Heart left ventricle (tissue), 13 donors: Measurements from ENCODE around the gene ATP6V1B1.

ENCODE experiments used
- POLR2A ChIP-seq, 2 donors: fragments of 450-650 bp; IDR thresholded peaks; one replicate each; pipeline ENCODE4 v1.6.1; 2017; ENCODE audit warnings: antibody characterized with exemption in 2 of 2, mild to moderate bottlenecking in 2 of 2, moderate library complexity in 2 of 2
- TF ChIP-seq, protein P1 (sequence below), 12 donors: fragments of 200-600 bp; sonication (generic) in 4 of 12; IDR thresholded peaks; one replicate each; pipeline versions ENCODE4 v1.5.0 to v1.8.0; 2018 to 2022; ENCODE audit warnings: antibody characterized with exemption in 12 of 12, mild to moderate bottlenecking in 5 of 12
- donor health status: ischemic (EF 13 %, LVEDD 7.1; RV severe dilation, severe dysfunction).
- donor health status: DM: no; HTN: yes; CAD: no.
- donor health status: DM: no; HTN: no; CAD: no.
- donor health status: ischemic (EF 25% LVEDD 6.9; RV normal size, moderate dysfunction).
- donor health status: ischemic (EF 25% LVEDD 5.7; RV mildly dilated, moderate dysfunction).
- donor health status: ischemic (EF 35%, LVEDD 5.7; RV mildly dilated, moderate dysfunction).
- donor health status: nonischemic (EF 11% LVEDD 7.7; RV severe dilation, severe dysfunction).
- donor health status: DM: yes; HTN: yes; CAD: no.
- donor health status: PGD.
- donor health status: ischemic (EF 29% LVEDD 5.4; RV normal size, mild dysfunction).
- donor health status: nonischemic (EF 23%, LVEDD 6.1; RV moderate dilation, normal function).

DNA sequence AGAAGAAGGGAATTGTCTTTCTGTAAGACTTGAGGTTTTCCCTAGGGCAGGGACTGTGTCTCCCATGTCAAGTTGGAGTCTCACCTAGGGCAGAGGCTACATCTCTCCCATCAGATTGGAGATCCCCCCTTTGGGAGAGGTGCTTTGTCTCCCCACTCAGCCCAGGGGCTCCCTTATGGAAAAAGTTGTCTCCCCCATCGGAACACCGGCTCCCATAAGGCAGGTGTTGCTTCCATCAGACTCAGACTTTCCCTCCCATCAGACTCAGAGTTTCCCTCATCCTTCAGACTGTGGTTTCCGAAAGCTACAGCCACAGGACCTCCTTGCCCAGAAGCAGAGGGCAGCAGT, 48.5 kb downstream of the ATP6V1B1 start:
- TF ChIP-seq, protein P1, sequence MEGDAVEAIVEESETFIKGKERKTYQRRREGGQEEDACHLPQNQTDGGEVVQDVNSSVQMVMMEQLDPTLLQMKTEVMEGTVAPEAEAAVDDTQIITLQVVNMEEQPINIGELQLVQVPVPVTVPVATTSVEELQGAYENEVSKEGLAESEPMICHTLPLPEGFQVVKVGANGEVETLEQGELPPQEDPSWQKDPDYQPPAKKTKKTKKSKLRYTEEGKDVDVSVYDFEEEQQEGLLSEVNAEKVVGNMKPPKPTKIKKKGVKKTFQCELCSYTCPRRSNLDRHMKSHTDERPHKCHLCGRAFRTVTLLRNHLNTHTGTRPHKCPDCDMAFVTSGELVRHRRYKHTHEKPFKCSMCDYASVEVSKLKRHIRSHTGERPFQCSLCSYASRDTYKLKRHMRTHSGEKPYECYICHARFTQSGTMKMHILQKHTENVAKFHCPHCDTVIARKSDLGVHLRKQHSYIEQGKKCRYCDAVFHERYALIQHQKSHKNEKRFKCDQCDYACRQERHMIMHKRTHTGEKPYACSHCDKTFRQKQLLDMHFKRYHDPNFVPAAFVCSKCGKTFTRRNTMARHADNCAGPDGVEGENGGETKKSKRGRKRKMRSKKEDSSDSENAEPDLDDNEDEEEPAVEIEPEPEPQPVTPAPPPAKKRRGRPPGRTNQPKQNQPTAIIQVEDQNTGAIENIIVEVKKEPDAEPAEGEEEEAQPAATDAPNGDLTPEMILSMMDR (IDR thresholded peaks at IDR 0.05) = no peak
- TF ChIP-seq POLR2A (IDR thresholded peaks at IDR 0.05) = no peak
